Skeletal muscle tissue (tissue), 4 donors: ENCODE data around the gene SUPT20HL2. TPM values are rescaled to one million over a fixed set of nuclear protein-coding genes. Genes with fewer than 3 reads are reported as not detected.
"Not testable (repeated sequence)": the region's sequence is repeated elsewhere in the genome, so short reads cannot be mapped to it uniquely, and the experiment has no call there.

Experiments used
- H3K27ac ChIP-seq: one replicate; pipeline ENCODE4 v1.7.0; 2013; ENCODE audit warnings: mild to moderate bottlenecking, low read depth, low read length, inconsistent platforms
- H3K27me3 ChIP-seq, 3 donors: one replicate each; pipeline ENCODE4 v1.7.0; 2013; ENCODE audit warnings: low read length in 3 of 3; ENCODE audit not compliant: control insufficient read depth in 3 of 3, insufficient read depth in 3 of 3
- H3K36me3 ChIP-seq, 3 donors: one replicate each; pipeline ENCODE4 v1.7.0; 2013; ENCODE audit warnings: low read length in 3 of 3; ENCODE audit not compliant: control insufficient read depth in 3 of 3, insufficient read depth in 3 of 3
- H3K4me1 ChIP-seq, 3 donors: one replicate each; pipeline ENCODE4 v1.7.0; 2013; ENCODE audit warnings: low read length in 3 of 3, mild to moderate bottlenecking in 3 of 3; ENCODE audit not compliant: control insufficient read depth in 3 of 3, insufficient read depth in 3 of 3
- H3K4me3 ChIP-seq, 3 donors: one replicate each; pipeline ENCODE4 v1.7.0; 2013; ENCODE audit warnings: low read length in 3 of 3
- H3K9ac ChIP-seq, 3 donors: one replicate each; pipeline ENCODE4 v1.7.0; 2013; ENCODE audit warnings: low read length in 3 of 3, mild to moderate bottlenecking in 3 of 3, moderate library complexity in 2 of 3, low read depth in 1 of 3
- H3K9me3 ChIP-seq, 3 donors: one replicate each; pipeline ENCODE4 v1.7.0; 2013; ENCODE audit warnings: low read length in 3 of 3; ENCODE audit not compliant: control insufficient read depth in 3 of 3
- total RNA-seq: library from RNA; depleted of rRNA; stranded (reverse); fragments of >200 nt; gene quantifications from one replicate; pipeline ENCODE4 v1.2.3, GENCODE V29; 2014
- donor health status: Osteomylitis.

Gene SUPT20HL2
- total RNA-seq, result not detected

GRCh38 chrX:24314019-24314635 is at the start of gene SUPT20HL2:
SUPT20HL2 (minus strand) TSS chrX:24314069; CDS start chrX:24313315, 754 bp downstream.
- Histone ChIP-seq H3K4me1 (no peaks in the 10 kb centered on the region), H3K9me3 (no peaks in the 10 kb centered on the region), H3K9ac (no peak within 1 kb of the TSS), H3K27ac (no peak within 1 kb of the TSS), H3K27me3 (no peaks in the 10 kb centered on the region), H3K4me3 (no peak within 1 kb of the TSS), H3K36me3 (no peaks in the 10 kb centered on the region)

GRCh38 chrX:24362089-24362745 is 48.3 kb upstream of the SUPT20HL2 start:
- not testable (repeated sequence) for H3K27ac ChIP-seq, H3K36me3 ChIP-seq, H3K27me3 ChIP-seq, H3K4me3 ChIP-seq, H3K9me3 ChIP-seq, H3K4me1 ChIP-seq, H3K9ac ChIP-seq

- H3K4me3 ChIP-seq, result no peak within 1 kb of the TSS
- H3K36me3 ChIP-seq, result no peaks in the 10 kb centered on the region
- H3K27ac ChIP-seq, result no peak within 1 kb of the TSS
- no peaks in the 10 kb centered on the region for H3K9me3 ChIP-seq
- no peaks in the 10 kb centered on the region for H3K27me3 ChIP-seq
- H3K9ac ChIP-seq, result no peak within 1 kb of the TSS
- no peaks in the 10 kb centered on the region for H3K4me1 ChIP-seq
Measured at GRCh38 chrX:24360272-24360671, 46.4 kb upstream of the SUPT20HL2 start, which contains the start of gene SUPT20HL1. SUPT20HL1 (plus strand) TSS chrX:24360639; CDS start chrX:24362761, 2,122 bp downstream.

DNA sequence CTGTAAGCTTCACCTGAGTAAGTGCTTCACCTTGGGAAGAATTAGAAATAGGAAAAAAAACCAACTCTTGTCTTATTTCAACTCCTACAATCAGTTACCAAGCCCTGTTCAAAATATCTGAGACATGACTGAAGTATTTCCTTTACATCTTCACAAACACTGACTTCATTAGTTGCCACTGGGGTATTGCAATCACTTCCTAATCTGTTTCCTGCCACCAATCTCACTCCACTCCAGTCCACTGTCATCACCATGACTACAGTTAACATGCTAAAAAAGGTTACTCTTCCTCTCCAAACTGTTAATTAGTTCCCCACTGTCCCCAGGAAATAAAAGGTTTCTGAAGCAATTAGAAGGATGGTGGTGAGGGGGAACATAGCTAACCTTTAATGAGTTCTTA is 43.2 kb upstream of the SUPT20HL2 start:
- no peak overlapping the region for H3K4me3 ChIP-seq
- H3K27me3 ChIP-seq, result no peaks in the 10 kb centered on the region
- H3K9me3 ChIP-seq, result no peaks in the 10 kb centered on the region
- H3K27ac ChIP-seq, result no peak overlapping the region
- no peak overlapping the region for H3K9ac ChIP-seq
- H3K4me1 ChIP-seq, result no peaks in the 10 kb centered on the region
- no peaks in the 10 kb centered on the region for H3K36me3 ChIP-seq

- H3K4me1 ChIP-seq, result no peaks in the 10 kb centered on the region
- no peak overlapping the region for H3K27ac ChIP-seq
- no peak overlapping the region for H3K4me3 ChIP-seq
- H3K9ac ChIP-seq, result no peak overlapping the region
- H3K9me3 ChIP-seq, result no peaks in the 10 kb centered on the region
- H3K36me3 ChIP-seq, result no peaks in the 10 kb centered on the region
- no peaks in the 10 kb centered on the region for H3K27me3 ChIP-seq
Measured at GRCh38 chrX:24355095-24355494, 41.2 kb upstream of the SUPT20HL2 start.

DNA sequence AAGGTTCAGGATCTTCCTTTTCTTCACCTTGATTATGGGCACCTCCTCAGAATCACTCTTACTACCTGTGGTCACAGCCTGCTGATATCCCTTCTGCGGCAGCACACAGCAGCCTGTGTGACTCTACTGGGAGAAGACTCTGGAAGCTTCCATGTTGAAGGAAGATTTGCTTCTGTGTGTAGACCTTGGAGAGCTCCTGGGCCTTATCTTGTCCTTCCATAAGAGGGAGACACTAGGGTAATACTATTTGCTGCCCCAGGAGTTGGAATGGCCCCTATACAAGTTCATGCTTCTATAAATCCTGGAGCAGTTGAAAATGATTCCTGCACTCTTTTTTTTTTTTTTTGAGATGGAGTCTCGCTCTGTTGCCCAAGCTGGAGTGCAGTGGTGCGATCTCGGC is 36.3 kb upstream of the SUPT20HL2 start:
- H3K4me1 ChIP-seq, result no peaks in the 10 kb centered on the region
- no peaks in the 10 kb centered on the region for H3K36me3 ChIP-seq
- no peaks in the 10 kb centered on the region for H3K9me3 ChIP-seq
- no peaks in the 10 kb centered on the region for H3K27me3 ChIP-seq
- no peak overlapping the region for H3K27ac ChIP-seq
- no peak overlapping the region for H3K9ac ChIP-seq
- H3K4me3 ChIP-seq, result no peak overlapping the region

DNA sequence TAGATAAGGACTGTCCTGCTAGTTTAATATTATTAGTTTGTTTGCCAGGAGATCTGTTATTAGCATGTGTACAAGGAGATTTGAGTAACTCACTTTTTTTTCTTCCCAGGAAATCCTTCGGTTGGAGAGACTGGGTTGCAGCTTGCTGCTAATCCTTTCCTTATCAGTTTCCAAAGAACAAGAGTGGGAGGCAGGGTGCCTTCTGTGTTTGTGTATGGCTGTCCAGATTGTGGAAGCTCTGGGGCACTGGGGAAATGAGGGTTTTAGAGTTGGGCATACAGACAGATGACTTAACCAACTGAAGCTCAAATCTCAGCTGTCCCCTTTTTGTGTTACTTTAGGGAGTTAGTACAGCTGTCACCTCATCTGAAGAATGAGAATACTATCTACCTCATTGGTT is 34.0 kb upstream of the SUPT20HL2 start:
- no peak overlapping the region for H3K4me3 ChIP-seq

GRCh38 chrX:24343719-24344118 is 29.9 kb upstream of the SUPT20HL2 start:
- Histone ChIP-seq H3K36me3 (no peaks in the 10 kb centered on the region), H3K4me1 (no peaks in the 10 kb centered on the region), H3K9ac (no peak overlapping the region)

More for the DNA sequence above, 34.0 kb upstream of the SUPT20HL2 start:
- no peaks in the 10 kb centered on the region for H3K9me3 ChIP-seq
- H3K27me3 ChIP-seq, result no peaks in the 10 kb centered on the region
- no peak overlapping the region for H3K27ac ChIP-seq
- H3K36me3 ChIP-seq, result no peaks in the 10 kb centered on the region
- no peaks in the 10 kb centered on the region for H3K4me1 ChIP-seq
- no peak overlapping the region for H3K9ac ChIP-seq

DNA sequence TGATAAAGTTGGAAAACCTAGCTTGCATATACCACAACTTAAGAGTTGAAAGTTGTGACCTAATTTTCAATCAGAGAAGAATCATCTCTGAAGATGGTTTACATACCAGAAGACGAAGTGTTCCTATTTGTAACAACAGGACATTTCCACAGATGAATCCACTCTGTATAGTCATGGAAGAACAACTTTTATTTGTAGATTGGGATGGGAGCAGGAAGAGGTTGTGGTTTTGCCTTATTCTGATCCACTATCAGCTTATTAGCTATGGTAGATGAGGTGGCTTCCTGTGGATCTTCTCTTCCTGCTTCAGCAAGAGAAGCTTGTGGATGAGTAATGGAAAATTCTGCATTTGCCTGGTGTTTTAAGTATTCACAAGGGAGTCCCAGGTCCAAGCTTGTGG is 27.9 kb upstream of the SUPT20HL2 start:
- H3K9me3 ChIP-seq, result no peaks in the 10 kb centered on the region
- no peak overlapping the region for H3K9ac ChIP-seq
- no peaks in the 10 kb centered on the region for H3K36me3 ChIP-seq
- H3K4me3 ChIP-seq, result no peak overlapping the region
- H3K27me3 ChIP-seq, result no peaks in the 10 kb centered on the region
- H3K4me1 ChIP-seq, result no peaks in the 10 kb centered on the region
- no peak overlapping the region for H3K27ac ChIP-seq

More at GRCh38 chrX:24343719-24344118, 29.9 kb upstream of the SUPT20HL2 start:
- Histone ChIP-seq H3K27me3 (no peaks in the 10 kb centered on the region), H3K27ac (no peak overlapping the region), H3K4me3 (no peak overlapping the region), H3K9me3 (no peaks in the 10 kb centered on the region)

DNA sequence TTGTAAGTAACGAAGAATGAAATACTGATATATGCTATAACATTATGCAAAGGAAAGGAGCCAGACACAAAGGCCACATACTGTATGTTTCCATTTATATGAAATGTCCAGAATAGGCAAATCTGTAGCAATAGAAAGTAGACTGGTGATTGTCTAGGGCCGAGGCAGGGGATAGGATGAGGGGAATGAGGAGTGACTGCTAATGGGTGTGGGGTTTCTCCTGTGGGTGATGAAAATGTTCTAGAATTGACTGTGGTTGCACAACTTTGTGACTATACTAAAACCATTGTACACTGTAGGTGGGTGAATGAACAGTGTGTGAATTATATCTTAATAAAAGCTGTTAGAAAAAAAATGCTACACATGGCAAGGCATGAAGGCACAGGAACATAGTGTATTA is 26.6 kb upstream of the SUPT20HL2 start:
- Histone ChIP-seq H3K36me3 (no peaks in the 10 kb centered on the region), H3K4me1 (no peaks in the 10 kb centered on the region), H3K9me3 (no peaks in the 10 kb centered on the region), H3K27me3 (no peaks in the 10 kb centered on the region), H3K9ac (no peak overlapping the region), H3K4me3 (no peak overlapping the region), H3K27ac (no peak overlapping the region)
